CD4-positive, alpha-beta T cell treated with Interleukin-4 for 1 hour (primary cell): ENCODE data around the gene FAM222A.
A peak's percentile ranks its signal among the peaks of the same experiment; 100 is the strongest.

Source experiments
- DNase-seq, 2 donors: peaks; one replicate each; pipeline ENCODE4 v3.0.0-alpha.2; 2020 to 2022

FAM222A gene

DNA sequence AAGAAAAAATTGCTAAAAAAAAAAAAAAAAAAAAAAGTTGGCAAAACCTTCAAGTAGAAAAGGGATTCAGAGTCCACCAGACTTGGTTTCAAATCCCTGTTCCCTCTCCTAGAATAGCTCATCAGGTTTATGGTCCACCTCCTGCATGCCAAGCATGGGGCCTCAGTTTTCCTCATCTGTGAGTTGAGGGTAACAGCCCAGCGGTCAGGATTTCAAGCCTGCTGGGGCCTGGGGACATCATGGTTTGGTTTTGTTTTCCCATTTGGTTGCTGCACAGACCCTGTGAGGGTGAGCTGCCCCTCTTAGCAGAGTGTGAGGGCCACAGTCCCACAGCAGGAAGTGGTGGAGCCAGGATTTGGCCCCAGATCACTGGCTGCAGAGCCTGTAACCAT, 12.5 kb downstream of the FAM222A start:
- no peak for DNase-seq

- no peak for DNase-seq
These were observed 12.9 kb downstream of the FAM222A start for GRCh38 chr12:109726511-109727038.

DNA sequence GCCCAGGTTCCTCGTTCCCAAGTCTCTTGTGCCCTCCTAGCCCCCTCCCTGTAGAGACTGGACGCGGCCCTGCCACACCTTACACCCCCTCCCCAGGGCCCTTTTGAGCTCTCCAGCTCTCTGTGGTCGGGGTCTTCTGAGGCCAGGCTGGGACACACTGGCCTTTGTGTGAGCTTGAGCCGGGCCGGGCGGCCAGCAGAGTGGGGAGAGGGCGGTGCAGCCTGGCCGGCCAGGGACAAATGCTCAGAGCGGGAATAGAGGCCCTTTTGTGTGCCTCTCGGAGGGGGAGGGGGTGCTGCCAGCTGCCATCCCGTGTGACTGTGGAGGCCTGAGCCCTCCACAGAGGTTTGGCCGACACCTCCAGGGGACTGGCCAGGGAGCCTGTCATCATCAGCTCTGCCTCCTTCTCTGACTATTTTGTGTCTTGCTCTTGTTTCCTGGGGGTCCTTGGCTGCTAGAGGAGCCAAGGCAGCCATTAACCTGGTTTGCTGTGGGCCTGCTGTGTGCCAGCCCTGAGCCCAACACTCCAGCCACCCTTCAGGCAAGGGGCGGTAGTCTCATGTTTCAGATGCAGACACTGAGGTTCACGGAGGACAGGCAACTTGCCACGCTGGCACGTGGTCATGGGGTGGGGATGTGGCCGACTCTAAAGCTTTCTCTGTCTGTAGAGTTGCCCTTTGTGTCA, 13.6 kb downstream of the FAM222A start:
- no peak for DNase-seq

DNA sequence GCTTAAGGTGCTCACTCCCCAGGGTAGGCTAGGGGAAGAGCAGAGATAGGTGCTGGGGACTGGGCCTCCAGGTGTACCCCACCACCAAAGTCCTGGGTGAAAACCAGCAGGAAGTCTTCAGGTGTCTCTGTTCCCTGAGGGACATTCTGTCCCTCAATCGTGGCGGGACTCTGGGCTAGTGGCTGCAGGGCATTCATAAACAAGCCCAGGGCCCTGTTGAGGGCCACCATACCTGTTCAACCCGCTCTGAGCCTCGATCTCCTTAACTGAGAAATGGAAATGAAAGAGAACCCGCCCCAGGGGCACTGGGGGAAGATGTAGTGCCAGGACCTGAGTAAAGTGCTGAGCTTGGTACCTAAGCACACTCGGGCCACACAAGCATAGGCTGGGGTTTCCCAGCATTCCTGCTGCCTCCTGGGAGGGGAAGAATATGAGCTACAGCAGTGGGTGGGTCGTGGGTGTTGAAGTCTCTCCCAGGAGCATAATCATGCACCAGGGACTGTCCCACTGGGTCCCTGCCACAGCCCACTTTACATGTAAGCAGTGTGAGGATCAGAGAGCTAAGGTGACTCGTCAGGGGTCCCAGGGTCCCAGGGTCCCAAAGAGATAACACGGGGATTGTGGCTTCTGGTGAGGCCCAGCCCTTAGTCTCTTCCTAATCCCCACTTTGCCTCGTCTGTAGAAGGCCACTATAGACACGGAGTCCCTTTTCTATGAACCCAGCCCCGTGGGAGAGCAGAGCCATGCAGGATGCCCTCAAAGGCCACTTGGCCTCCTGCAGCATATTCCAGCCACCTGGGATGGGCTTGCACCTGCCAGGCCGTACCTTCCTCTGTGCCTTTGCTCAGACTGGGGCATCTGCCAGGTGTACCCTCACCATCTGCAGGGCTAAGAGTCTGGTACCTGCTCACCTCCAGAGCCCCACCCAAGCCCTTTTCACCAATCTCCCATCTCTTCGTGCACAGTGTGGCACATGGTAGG, 14.4 kb downstream of the FAM222A start:
- no peak for DNase-seq

- DNase-seq, result no peak
These were observed 15.3 kb downstream of the FAM222A start for GRCh38 chr12:109728921-109729320.

- no peak for DNase-seq
These were observed 15.8 kb downstream of the FAM222A start for GRCh38 chr12:109729371-109729781.

GRCh38 chr12:109729801-109730200, 16.2 kb downstream of the FAM222A start:
- DNase-seq, result no peak

DNA sequence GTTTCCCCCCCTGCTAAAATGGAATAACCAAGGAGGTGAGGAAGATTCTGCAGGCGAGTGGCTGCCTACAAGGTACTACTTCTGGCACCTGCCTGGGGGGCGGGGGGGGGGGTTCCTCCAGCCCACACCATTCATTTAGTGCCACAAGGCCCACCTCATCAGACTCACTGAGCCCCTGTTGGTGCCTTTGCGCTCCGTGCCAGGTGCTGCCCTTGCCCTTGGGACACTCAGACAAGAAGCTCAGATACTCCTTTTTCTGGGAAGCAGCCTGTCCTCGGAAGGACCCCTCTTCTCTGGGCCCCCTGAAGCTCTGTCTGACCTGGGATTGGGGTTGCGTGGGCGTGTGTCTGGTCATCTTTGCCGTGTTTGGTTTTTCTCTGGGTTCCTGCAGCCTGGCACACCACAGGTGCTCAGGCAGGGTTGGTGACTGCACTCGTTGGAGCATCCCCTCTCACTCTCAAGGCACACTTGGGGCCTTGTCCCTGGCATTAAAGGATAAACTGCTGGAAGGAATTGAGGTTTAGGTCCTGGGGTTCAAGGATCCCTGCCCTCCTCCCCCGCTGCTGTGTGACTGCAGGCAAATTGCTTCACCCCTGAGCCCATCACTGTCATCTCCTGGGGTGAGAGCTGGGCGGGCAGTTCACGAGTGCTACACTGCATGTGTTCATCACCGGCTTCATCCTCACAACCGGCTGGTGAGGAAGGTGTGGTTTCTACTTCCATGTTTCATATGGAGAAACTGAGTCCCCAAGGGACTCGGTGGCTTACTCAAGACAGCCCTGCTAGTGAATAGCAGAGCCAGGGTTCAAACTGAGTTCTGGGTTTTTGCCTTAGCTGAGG, 16.9 kb downstream of the FAM222A start:
- DNase-seq, result no peak

DNA sequence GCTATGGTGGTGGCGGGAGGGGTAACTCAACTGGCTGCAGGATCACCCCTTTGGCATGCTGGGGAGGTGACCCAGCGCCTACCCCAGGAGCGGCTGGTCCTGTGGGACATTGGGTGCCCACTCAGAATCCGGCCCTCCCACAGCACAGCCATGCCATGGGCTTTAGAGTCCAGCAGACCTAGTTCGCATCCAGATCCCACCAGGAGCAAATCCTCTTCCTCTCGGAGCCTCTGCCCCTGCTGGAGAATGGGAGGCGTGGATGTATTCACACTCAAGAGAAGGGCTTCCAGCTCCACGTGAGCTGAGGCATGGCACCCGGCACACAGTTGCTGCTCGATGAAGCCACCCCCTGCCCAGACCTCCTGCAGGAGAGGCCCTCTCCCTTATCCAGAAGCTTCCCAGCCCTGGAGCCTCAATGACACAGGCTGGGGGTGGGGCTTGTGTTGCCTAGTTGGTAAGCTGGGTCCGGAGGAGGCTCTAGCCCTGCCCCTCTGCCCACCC, 17.7 kb downstream of the FAM222A start:
- DNase-seq, result no peak

GRCh38 chr12:109731806-109732205, 18.2 kb downstream of the FAM222A start:
- DNase-seq, result no peak

DNA sequence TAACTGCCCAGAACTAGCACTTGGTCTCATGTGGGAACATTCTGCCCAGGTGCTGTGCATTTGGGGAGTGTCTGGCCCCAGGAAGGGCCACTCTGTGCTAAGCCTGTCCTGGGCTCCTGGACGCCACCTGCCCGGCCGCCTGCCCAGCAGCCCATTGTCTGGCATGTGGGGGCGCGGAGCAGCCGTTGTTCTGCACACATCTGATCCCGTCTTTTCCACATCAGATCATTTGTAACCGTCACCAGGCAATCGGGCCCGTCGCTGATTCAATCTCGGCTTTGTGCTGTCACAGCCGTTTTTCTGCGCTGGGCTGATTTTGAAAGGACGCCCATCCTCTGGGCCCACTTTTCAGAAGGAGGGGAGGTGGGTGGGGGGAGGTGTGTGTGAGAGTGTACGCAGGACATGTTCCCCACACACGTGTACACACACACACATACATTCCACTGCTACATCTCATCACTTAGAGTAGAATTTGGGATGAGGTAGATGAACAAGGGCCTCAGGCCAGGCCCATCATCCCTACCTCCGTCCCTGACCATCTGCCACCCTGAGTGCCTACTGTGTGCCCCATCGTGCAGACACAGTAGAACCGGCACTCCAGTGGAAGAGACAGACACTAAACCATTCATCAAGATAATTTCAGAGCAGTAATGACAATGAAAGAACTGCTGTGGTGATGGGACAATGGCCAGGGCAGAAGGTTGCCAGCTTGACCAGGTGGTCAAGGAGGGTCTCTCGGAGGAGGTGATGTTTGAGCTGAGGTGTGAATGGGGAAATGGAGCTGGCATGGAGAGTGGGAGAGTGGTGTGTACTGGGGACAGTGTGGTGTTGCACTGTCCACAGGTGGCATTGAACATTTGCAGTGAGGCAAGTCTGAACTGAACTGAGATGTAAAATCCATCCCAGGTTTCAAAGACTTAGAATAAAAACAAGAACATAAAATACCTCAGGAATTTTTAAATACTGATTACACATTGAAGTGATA, 19.0 kb downstream of the FAM222A start:
- no peak for DNase-seq

GRCh38 chr12:109734219-109735000, 20.8 kb downstream of the FAM222A start:
- peak in 1 of 2 donors; percentile 7 for DNase-seq

DNA sequence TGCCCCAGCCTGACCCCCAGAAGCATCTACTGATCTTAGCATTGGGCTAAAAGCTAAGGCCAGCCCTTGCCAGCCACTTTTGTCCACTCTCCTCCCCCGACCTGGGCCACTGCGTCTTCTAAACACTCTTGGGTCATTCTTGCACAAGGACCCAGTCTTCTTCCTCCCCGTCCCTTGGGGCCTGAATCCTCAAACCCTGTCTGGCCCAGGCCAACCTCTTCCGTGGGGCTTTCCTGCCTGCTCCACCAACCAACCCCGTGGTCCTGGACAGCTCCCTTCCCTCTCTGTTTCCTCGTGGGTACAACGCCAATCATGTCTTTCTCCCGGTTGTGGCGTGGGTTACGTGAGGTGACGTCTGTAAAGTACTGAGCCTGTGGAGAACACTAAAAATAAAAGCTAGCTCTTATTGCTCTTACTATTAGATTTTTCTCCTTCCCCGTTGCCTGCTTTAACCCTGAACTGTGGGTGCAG, 21.5 kb downstream of the FAM222A start:
- DNase-seq, result no peak

DNA sequence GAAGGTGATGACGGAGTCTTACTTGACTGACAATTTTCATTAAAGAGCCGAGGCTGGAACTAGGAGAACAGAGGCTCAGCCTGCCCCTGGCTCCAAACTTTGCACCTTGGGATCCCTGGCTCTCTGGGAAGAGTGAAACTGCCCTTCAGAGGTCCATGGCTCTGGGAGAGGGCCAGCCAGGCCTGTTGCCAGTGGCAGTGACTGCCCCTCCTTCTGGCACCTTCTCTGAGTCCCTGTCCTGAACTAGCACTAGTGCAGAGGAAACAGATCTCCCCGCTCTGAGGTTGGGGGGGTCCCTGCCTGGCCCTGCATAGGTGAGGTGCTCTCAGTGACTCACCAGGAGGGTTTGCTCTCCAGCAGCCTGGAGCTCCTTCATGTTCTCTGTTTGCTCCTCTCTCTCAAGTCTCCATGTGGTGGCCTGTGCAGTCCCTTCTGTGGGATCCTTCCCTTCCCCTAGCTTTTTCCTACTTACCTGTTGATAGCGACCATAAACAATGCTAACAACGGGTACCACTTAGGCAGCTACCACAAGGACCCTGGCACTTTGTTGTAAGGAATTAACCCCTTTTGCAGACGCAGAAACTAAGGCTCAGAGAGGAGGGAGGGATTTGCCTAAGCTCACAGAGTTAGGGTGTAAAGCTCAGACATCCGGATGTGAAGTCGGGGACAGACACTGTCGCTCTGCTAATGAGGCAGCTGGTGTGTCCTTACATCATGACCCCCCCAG, 22.4 kb downstream of the FAM222A start:
- peak in 1 of 2 donors; percentile 1 for DNase-seq

DNA sequence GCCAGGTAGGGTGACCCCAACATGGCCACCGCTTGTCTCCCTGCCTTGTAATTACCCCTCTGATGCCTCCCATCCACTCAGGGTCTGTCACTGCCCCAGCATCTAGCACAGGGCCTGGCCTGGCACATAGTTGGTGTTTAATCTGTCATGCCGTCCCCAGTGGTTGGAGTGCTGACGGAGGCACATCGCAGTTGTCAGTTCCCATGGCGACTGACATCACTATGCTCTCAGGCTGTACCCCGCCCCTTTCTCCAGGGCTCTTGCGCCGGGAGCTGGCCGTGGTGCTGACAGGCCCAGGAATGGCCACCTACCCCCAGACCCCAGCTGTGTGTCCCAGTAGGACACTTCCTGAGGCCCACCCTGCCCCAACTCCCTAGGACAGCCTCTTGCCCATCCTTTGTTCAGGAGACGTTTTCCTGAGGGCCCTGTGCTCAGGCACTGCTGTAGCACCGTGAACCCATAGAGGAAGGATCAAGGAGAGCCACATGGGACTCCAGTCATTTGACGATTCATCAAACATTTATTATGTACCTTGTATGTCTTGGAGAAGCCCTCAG, 23.0 kb downstream of the FAM222A start:
- peak in 1 of 2 donors; percentile 11 for DNase-seq

DNA sequence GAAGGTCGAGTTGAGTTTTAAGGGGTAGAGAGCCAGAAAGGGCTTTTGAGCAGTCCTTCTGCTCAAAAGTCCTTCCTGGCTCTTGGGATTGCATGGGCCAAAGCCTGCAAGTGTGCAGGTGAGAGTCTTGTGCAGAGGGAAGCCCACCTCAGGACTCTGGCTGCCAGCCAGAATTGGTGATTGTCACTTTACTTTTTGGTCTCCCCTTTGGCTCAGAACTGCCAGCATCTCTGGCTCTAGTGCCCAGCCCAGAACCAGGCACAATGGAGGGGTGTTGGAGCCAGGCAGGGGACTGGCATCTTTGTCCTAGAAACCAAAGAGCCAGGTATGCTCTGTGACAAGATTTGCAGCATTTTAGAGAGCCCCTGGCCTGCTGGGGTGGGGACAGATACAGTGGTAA, 23.5 kb downstream of the FAM222A start:
- peak in 1 of 2 donors; percentile 7 for DNase-seq

DNA sequence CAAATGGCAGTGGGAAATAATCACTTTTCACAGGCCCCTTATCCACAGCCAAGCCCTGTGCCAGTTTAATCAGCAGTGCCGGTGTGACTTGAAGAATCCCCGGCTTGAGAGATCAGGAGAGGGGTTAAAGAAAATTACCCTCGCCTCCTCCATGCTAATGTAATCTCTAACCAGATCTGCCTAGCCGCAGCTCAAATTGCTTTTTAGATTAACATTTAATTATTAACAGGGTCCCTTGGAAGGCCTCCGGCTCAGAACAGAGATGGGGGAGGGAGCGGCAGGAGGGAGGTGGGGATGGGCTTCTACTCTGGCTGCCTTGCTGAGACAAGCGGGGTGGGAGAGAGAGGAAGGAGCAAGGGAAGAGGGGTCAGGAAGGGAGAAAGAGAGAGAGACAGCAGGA, 24.0 kb downstream of the FAM222A start:
- DNase-seq, result no peak

- no peak for DNase-seq
These were observed 24.6 kb downstream of the FAM222A start for GRCh38 chr12:109738209-109738608.
